ENCODE results near the gene ODC1.

ODC1 gene

DNA sequence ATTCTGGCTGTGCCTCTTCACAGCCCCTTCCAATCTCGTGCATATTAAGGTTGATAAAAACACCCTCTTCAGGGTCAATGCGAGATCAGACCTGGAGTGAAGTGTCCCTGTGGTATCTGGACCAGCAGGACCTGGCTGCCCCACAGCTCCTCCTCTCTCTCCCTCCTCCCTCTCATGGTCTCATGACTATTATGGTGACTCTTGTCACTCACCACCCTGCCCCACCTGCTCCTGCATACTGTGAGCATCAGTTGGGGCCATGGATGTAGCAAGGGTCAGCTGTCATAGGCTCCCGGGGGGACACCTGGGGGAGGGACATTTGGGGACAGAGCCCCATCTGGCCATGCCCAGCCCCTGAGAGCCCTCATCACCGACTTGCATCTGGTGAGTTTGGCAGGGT, 50.2 kb downstream of the ODC1 start:
- no peak for DNase-seq

DNA sequence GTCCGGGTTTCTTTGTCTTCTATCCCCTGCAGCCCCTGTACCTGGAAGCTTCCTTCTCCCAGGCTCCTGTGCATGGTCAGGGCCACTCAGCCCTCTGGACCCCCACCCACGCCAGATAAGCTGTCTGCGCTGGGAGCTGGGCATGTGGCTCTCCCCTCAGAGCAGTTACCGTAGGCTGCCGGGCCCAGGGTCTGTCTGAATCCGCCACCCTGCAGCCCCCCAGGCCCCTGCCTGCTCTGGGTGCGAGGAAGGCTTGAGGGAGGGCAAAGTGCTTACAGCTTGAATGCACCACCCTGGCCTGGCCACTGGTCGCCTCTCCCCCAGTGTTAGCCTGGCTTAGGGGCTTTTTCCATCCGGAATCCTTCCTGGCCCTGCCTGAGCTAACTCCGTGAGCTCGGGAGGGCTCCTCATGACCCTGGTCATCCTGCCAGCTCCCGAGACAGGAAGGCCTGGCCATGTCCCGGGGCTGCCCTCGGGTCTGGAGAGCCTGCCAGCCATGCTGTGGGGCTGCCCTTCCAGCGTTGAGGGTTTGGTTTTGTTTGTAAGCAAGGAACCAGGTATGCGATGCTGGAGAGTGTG, 50.7 kb downstream of the ODC1 start:
- DNase-seq = no peak

DNA sequence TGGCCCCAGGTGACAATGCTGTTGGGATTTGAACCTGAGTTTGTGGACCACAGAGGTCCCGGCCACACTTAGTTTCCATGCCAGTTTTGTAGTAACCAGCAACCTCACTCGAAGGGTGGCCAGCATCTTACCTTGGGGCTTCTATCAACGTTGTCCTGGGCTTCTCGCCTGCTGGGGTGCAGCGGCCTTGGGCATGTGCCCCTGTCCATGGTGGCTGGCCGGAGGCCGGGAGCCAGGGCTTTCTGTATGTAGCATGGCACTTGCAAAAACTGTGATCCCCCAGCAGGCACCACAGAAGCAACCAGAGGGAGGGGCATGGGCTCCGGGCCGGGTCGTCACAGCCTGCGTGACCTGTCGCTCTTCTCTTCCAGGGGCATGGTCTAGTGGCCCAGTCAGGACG, 51.7 kb downstream of the ODC1 start:
- DNase-seq = no peak

DNA sequence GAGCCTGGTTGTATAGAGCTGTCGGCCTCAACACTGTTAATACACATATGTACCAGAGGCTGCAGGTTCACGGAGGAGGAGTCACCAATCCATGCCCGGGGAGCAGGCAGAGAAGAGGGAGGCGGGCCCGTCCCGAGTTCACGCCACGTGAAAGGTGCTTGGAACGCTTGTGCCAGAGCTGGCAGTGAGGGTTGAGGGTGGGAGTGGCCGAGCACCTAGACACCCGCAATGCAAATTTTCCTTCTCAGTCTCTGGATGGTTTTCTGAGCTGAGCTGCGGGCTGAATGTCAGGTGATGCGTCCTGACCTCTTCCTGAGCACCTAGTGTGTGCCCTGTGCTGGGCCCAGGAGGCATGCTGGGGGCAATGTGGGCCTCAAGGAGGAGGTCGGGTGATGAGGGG, 52.2 kb downstream of the ODC1 start:
- DNase-seq = no peak

DNA sequence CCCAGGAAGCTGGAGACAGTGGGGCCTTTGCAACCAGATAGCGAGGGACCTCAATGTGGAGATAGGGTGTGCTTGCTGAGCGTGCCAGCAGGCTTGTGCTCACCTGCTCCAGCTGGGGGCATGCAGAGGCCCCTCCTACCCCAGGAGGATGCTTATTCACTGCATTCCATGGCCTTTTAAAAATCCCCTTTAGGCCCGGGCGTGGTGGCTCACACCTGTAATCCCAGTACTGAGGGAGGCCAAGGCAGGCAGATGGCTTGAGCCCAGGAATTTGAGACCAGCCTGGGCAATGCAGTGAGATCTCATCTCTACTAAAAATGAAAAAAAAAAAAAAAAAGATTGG, 54.5 kb downstream of the ODC1 start:
- DNase-seq = no peak

DNA sequence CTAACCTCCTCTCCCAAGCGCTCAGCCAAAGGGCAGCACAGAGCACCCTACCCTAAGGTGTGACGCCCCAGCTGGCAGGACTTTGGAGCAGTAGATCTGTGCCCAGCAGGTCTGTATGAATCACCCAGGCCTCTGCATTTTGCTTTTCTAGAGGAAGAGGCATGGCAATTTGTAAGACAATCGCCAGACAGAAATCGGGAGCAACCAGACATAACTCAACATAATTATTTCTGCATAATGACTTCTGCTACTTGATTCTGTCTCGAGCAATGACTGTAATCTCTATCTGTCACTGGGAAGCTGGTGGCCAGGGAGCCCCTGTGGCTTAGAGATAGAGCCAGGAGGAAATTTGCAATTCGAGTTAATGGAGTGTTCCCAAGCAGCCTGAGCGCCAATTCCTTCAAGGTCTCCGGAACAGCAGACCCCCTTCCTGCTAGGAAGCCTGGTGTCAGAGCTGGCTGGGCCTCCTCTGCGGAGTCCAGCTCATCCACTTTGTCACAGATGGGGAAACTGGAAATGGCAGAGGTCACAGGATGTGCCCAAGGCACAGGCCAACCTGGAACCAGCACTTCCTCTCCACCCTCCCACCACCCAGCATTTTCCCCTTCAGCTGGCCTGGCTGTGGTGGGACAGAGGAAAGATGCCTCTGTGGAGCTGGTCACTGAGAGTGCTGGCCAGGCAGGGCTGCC, 55.0 kb downstream of the ODC1 start:
- DNase-seq = peak; percentile 89

DNA sequence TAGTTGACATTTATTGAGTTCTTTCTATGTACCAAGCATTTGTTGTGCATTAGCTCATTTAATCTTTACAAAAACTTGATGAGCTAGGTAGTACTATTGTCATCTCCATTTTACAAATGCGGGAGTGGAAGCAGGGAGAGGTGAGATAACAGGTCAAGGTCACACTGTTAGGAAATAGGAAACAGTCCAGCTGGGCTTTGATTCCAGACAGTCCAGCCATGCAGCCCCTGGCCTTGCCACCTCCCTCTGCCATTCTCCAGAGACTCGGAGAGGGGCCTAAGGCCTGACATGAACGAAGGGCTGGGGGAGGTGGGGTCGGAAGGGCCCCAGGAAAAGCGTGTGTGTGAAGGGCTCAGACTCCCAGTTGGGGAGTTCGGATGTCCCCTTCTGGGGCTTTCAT, 55.6 kb downstream of the ODC1 start:
- DNase-seq = no peak

DNA sequence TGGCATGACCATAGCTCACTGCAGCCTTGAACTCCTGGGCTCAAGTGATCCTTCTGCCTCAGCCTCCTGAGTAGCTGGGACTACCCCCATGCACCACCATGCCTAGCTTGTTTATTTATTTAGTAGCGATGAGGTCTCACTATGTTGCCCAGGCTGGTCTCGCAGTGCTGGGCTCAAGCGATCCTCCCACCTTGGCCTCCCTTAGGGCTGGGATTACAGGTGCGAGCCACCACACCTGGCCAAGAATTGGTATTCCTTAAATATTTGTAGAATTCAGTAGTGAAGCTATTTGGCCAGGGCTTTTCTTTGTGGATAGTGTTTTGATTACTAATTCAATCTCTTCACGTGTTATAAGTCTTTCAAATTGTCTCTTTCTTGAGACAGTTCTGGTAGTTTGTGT, 56.0 kb downstream of the ODC1 start:
- no peak for DNase-seq

DNA sequence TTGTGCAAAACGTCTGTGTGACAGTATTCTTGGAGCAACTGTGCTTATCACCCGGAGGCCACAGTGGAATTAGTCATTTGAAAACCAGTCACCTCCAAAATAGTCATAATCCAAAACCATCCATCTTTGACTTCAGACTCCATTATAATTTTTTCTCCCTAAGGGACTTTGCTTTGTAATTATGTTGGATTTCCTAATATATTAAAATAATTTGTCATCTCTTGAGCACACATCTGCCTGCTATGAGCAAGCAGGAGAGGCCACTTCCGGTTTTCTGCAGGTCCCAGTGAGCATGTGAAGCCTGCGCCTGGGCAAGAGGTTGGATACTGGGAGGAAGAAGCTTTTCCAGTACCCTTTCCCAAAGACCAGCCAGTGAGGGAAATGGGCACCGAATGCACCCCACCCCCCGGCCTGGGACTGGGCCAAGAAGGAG, 57.7 kb downstream of the ODC1 start:
- no peak for DNase-seq

All from hematopoietic multipotent progenitor cell treated with erythropoietin and hydrocortisone succinate and interleukin-3 and kit ligand, for 4 days (in vitro differentiated cells).